ENCODE results near the gene ZNF688.
A peak's percentile ranks its signal among the peaks of the same experiment; 100 is the strongest.
"Not testable (repeated sequence)": the region's sequence is repeated elsewhere in the genome, so short reads cannot be mapped to it uniquely, and the experiment has no call there.

The ZNF688 gene

DNA sequence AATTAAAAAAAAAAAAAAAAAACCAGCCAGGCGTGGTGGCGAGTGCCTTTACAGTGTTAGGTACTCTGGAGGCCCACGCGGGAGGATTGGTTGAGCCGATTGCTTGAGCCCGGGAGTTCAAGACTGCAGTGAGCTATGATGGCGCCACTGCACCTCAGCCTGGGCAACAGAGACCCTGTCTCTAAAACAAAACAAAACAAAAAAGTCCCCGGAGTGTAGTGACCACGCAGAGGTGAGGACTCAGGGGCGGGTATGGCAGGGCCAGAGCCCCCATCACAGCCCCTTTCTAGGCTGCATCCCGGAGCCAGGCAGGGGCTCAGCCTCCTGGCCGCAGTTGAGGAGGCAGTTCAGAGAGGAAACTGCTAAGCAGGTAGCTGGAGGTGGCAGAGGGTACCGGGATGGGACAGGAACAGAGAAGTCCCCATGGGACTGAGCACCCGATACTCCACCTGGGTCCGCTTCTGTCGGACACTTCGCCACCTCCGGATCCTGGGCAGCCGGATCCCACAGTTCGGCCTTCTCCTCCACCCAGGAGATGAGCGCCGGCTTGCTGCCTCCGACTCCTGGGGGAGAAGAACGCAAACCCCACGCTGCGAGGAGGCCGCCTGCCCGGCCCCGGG, 37.7 kb downstream of the ZNF688 start:
- DNase-seq (ENCODE audit: low read depth): no peak

DNA sequence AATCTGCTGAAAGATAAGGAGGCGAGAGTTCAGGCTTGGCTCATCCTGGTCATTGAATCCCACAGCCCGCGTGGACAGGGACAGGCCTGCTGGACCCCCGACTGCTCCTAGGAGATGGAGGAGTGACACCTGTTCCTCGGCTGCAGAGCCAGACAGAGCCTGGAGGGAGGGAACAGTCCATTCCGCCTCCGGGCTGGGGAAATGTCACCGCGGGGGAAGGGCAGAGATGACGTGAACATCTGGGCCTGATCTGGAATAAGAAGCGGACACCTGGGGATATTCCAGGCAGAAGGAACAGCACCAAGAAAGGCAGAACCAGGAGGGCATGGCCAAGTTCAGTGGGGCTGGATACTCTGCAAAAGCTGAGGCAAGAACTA, 38.4 kb downstream of the ZNF688 start:
- no peak for DNase-seq (ENCODE audit: low read depth)

DNA sequence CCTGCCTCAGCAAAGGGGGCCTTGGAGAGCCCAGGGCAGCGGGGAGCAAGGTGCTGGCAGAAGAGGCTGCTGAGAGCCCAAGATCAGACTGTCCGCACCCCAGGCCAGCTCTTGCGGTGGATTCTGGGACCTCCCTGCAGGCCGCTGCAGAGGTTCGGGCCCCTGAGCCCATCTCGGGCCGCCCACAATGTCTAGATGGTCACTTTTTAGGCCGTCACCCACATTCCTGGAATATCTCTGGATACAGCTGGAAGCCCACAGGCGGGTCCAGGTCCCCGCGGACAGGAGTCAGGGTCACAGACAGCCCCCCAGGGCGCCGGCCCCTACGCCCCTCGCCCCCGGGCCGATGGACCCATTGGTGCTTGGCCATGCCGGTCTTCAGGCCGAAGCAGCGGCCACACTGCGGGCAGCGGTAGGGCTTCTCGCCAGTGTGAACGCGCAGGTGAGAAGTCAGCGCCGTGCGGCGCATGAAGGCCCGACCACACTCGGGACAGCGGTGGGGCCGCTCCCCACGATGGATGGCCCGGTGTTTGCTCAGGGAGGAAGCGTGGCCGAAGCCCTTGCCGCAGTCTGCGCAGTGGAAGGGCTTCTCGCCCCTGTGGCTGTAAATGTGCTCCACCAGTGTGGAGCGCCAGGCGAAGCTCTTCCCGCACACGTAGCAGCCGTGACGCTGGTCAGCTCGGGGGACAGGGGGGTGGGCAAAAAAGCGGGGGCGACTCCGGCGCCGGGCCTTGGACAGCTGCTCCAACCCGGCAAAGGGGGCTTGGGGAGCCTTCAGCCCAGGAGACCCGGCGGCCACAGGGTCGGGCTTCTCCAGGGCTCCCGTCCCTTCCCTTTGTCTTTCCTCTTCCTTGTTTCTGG, 39.0 kb downstream of the ZNF688 start:
- DNase-seq (ENCODE audit: low read depth): no peak

DNA sequence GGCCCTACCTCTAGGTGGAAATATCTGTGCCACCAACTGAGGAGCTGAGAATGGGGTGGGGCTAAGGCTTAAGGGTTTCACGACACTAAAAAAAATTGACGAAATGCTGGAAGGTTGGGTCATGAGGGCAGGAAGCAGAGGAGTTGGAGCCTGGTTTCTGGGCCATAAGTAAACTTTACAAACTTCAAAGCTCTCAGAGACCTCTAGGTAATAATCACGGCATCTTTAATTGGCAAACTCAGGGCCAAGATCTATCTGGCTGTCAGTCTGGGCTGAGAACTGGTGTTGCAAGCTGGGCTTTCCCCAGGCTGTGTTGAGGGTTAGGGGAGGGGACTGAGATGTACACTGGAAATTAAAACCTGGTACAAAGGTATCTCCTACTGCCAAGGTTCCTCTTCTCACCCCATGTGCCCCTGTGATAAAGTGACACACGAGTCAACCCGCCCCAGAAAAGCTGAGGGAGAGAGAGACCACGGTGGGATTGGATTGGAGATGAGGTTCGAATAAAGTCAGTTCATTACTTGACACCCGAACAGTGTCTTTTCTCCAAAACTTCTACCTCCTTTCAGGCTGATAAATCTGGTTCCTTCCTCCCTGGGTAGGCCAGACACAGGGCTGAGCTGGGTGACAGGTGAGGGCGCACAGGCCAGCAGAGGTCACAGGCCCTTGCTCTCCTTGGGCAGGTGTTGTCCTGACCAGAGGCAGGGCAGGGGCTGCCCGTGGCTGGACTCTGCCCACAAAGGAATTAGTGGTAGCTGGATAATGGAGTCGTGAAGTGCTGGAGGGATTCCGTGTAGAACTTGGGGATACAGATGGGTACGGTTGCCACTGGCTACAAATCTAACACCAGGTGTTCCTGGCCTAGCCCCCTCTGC, 41.1 kb downstream of the ZNF688 start:
- DNase-seq (ENCODE audit: low read depth): no peak

DNA sequence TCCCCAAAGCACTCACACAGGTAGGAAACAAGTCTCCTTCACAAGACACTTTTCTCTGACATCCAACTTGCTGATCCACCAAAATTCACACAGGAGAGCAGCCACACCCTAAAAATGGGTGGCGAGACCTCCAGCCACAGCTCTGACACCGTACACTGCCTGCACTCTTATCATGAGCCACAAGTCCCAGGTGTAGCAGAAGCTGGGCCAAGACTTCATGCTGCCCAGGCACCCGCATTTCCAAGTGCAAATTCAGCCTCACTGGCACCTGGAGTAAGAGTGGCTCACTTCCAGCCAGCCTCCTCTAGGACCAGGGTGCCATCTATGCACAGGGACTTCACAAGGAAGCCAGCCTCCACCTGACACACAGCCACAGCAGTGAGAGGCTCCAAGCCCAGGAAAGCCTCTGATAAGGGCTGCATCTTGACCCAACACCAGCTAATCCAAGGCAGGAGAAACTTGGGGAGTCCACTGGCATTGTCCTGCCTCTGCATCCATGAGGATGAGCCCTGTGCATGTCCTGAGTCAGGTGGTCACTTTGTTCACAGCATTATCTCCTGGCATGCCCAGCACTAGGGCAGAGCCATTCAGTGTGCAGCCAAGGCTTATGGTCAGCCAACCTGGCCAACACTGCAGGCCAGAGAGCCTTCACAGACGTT, 42.6 kb downstream of the ZNF688 start:
- no peak for DNase-seq (ENCODE audit: low read depth)

DNA sequence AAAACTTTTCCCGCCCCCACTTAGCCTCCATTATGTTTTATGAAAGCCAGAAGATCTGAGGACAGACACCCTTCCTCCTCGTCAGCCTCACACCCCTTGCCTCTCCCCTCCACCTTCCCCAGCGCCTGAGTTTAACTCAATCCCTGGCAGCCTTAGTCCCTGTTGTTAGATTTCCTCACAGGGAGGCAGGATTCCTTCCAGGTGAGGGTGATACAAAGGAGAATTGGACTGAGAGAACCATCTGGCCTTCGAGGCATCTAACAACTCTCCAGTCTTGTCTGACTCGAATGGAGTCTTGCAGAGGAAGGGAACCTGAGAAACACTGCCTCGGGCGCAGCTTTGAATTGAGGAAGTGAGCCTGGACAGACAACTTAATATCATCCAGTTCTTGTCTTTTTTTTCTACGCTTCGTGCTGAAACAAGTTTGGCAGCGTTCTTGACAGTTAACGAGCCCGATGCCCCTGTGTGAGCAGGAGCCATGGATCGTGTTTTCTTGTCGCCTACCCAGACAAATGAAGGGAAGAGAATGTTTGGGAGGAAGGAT, 43.8 kb downstream of the ZNF688 start:
- DNase-seq (ENCODE audit: low read depth): no peak

DNA sequence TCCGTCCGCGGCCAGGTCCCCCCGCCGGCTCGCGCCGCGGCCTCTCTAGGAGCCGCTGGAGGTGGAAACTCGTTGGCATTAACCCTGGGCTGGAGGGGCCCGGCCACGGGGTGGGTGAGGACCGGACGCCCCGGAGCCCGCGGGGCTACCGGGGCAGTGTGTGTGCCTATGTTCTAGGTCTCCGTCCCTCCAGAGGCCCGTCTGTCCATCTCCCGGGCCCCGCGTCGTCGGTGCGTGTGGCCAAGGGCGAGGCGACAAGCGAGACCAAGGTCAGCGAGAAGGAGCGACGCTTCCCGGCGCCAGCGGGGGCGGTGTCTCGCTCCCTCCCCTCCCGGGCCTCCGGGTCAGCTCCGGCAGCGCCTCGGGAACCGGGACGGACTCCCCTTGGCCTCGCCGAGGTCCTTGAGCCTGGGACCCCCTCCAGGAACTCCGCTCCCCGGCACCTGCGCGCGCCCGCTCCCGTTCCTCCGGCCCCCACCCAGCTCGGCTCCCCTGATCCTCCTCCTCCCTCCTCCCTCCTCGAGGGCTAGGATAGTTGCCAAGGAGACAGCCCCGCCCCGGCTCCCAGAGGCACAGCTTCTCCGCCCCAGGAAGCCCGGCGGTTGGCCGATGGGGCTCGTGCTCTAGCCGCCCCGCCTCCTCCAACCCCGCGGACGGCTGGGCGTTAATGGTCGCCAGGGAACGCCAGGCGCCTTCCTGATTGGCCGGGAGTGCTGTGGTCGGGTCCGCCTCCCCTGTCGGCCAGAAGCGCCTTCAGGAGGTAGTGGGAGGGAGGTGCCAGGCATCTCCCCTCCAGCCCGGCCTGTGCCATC, 44.5 kb downstream of the ZNF688 start:
- DNase-seq (ENCODE audit: low read depth): peak; percentile 82

DNA sequence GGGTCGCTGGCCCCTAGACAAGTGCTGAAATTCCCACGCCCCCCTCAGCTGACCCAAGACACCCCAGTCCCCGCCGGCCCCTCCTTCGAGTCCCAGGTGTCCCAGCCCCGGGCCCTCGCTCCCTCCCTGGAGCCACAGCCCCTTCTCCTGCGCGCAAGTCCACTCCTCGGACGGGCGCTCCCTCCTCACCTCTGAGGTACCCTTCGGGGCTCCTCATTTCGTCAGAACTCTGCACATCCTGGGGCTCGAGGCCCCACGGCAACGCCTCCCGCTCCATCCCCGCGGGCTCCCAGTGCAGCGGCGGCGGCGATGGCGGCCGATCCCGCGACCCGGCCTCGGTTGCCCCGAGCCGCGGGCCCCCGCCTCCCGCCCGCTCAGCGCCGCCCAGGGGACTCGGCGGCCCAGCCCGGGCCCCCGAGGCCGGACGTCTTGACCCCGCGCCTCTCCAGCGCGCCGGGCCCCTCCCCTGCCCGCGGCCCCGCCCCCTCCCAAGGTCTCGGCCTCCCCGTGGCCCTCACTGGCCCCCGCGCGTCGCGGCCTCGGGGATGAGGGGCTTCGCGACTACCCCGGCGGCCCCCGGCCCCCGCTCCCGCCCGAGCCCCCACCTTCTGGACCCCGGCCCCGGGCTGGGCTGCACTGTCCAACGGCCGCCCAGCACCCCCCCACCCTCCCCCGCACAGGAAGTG, 45.2 kb downstream of the ZNF688 start, which contains the start of gene ZNF768:
TSS of gene ZNF768 (minus strand) at position 430 of the 686 bp plus-strand sequence. CDS start at position 277, 153 bp downstream.
- peak; percentile 20 for DNase-seq (ENCODE audit: low read depth)

DNA sequence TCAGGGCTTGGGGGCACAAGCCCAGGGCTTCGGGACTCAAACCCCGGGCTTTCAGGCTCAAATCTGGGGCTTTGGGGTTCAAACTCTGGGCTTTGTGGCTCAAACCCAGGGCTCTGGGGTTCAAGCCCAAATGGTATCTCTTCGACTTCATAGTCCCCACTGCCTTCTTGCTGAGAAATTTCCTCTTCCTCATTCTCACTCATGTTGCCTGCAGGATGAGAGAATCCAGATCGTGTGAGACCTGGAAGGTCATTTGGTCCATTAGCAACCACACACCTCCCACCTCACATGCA, 45.7 kb downstream of the ZNF688 start:
- DNase-seq (ENCODE audit: low read depth): no peak

DNA sequence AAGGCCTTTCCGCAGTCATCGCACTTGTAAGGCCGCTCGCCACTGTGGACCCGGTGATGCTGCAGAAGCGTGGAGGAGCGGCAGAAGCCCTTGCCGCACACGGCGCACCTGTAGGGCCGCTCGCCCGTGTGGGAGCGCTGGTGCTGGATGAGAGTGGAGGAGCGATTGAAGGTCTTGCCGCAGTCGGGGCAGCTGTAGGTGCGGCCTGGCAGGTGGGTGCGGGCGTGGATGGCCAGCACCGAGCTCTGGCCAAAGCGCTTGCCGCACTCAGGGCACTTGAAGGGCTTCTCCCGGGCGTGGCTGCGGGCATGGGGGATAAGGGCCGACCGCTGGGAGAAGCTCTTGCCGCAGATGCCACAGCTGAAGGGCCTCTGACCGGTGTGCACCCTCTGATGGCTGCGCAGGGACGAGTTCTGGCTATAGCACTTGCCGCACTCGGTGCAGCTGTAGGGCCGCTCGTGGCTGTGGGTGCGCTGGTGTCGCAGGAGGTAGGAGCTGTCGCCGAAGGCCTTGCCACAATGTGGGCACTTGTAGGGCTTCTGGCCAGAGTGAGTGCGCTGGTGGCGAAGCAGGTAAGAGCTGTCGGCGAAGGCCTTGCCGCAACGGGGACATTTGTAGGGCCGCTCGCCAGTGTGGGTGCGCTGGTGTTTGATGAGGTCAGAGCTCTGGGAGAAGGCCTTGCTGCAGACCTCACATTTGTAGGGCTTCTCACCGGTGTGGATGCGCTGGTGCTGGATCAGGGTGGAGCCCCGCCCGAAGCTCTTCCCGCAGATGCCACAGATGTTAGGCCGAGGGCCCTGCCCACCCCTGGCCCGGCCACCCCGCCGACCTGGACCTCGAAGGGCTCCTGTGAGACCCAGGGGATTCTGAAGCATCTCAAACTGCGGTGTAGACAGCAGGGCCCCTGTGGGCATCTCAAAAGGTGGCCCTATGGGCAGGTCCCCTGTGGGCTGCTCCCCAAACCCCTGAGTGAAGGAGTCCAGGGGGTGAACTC, 46.6 kb downstream of the ZNF688 start:
- no peak for DNase-seq (ENCODE audit: low read depth)

DNA sequence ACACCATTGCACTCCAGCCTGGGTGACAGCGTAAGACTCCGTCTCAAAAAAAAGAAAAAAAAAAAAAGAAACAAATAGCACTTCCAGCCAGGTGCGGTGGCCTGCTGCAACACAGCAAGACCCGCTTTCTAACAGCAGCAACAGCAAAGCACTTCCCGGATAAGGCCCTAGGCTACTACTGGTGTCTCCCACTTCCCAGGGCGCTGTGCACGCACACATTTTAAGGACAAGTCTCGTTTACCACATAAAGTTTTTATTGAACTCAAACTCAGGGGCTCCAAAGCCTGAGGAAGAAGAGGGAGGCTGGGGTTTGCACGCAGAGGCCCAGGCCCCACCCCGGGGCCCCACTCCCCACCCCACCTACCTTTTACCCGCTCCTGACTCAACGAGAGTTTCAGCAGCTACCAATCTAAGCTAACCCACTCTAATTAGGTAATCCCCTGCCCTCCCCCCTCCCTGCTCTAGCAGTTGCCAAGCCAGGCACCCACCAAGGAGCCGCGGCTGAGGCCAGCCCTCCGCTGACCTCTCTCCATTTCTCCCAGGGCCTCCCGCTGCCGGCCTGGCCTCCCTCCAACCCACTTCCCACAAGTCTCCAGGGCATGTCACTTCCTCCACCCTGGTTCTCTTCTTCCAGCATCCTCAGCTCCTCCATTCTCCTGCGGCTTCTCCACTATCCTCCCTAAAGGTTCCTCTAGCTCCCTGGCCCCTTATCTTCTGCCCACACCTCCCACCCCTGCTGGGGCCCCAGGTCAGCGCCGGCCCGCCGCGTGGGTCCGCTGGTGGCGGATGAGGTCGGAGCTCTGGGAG, 47.5 kb downstream of the ZNF688 start:
- no peak for DNase-seq (ENCODE audit: low read depth)

DNA sequence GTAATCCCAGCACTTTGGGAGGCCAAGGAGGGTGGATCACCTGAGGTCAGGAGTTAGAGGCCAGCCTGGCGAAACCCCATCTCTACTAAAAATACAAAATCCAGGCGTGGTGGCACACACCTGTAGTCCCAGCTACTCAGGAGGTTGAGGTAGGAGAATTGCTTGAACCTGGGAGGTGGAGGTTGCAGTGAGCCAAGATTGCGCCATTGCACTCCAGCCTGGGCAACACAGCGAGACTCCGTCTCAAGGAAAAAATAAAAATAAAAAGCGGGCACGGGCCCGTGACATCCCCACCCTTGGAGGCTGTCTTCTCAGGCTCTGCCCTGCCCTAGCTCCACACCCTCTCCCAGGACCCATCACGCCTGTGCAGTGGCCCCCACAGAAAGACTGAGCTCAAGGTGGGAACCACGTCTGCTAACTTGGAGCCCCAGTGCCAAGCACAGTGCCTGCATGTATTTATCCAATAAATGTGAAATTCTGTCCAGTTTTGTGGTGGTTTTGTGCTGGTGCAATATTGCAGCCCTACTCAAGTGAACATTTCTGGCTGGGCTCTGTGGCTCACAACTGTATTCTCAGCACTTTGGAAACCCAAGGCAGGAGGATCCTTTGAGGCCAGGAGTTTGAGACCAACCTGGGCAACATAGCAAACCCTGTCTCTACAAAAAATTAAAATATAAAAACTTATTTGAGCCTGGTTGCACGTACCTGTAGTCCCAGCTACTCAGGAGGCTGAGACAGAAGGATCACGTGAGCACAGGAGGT, 48.6 kb downstream of the ZNF688 start:
- DNase-seq (ENCODE audit: low read depth): not testable (repeated sequence)

DNA sequence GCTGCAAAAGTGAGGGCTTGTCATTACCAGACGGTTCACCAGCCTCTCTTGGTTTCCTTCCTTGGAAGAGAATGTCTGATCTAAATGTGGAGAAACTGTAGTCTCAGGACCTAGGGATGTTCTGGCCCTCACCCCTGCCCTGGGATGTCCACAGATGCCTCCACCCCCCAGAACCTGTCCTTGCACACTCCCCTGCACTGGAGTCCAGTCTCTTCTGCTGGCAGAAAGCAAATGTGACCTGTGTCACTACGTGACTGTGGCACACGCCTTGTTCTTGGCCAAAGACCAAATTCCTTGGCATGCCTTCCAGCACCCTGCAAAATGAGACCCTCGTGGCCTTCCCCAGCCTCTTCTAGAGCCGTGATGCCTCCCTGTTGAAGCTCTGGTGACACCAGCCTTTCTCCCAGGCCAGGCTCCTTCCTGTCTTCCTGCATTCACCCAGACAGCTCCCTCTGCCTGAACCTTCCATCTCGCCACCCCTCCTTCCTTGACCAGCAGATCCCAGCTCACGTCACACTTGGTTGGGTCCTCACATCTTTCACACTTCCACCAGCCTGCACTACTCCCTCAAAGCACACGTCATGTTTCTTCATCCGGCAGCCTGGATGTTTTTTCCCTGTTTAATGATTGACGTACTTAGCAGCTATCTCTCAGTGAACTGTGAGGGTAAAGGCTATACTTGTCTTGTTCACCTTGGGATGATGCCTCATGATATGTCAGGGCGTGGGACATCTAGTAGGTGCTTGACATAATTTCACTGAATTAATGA, 49.5 kb downstream of the ZNF688 start:
- no peak for DNase-seq (ENCODE audit: low read depth)

DNA sequence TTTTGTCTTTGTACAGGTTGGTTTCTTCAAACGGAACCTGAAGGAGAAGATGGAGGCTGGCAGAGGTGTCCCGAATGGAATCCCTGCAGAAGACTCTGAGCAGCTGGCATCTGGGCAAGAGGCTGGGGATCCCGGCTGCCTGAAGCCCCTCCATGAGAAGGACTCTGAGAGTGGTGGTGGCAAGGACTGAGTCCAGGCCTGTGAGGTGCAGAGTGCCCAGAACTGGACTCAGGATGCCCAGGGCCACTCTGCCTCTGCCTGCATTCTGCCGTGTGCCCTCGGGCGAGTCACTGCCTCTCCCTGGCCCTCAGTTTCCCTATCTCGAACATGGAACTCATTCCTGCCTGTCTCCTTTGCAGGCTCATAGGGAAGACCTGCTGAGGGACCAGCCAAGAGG, 50.0 kb downstream of the ZNF688 start:
- no peak for DNase-seq (ENCODE audit: low read depth)
